NB4 (cell line): ENCODE measurements around the gene BMPR1B.

Source experiments
- CTCF ChIP-seq: IDR thresholded peaks from one replicate; pipeline ENCODE4 v1.5.1; 2012; ENCODE audit warnings: low read depth, low read length
- POLR2A ChIP-seq: IDR thresholded peaks from 2 replicates; pipeline ENCODE4 v1.6.1; 2011; ENCODE audit warnings: mild to moderate bottlenecking; ENCODE audit not compliant: insufficient read length; ENCODE audit errors: extremely low read depth

DNA sequence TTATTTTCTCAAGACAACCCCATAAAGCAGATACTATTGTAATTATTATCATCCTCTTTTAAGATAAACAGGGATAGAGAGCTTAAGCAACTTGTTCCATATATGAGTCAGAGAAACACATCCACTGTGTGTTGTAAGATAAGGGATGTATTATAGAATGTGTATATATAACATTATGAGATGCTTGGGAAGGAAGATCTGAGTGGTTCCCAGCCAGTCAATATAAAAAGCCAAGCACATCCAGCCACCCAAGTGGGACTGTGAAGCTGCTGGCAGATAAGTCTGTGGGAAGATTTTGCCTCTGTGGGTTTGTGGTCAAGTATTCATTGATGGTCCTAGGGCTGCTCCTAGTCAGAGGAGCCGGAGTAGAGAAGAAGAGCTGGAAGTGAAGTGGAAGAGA is 16.5 kb upstream of the BMPR1B start:
- no peak for TF ChIP-seq POLR2A
- no peak for TF ChIP-seq CTCF
